ENCODE data around the gene FMN1.

DNA sequence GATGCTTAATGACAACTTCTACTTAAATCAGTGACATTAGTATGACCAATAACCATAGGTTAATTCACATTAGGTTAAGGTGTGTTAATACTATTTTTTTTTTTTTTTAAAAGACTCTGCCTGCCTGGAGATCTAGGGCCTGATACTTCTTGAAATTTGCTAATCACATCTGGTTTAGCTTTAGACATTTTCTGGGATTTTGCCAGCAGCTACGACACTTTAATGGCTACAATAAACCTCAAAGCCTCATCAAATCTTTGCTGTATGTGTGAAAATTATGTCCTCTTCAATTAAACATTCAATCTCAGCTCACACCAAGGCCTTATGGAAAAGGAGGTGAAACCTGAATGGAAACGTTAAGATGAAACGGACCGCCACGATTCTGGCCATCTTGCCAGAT, 308.8 kb downstream of the FMN1 start:
- TF ChIP-seq, protein P1, sequence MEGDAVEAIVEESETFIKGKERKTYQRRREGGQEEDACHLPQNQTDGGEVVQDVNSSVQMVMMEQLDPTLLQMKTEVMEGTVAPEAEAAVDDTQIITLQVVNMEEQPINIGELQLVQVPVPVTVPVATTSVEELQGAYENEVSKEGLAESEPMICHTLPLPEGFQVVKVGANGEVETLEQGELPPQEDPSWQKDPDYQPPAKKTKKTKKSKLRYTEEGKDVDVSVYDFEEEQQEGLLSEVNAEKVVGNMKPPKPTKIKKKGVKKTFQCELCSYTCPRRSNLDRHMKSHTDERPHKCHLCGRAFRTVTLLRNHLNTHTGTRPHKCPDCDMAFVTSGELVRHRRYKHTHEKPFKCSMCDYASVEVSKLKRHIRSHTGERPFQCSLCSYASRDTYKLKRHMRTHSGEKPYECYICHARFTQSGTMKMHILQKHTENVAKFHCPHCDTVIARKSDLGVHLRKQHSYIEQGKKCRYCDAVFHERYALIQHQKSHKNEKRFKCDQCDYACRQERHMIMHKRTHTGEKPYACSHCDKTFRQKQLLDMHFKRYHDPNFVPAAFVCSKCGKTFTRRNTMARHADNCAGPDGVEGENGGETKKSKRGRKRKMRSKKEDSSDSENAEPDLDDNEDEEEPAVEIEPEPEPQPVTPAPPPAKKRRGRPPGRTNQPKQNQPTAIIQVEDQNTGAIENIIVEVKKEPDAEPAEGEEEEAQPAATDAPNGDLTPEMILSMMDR (IDR thresholded peaks at IDR 0.05; ENCODE audit: low read depth, low read length, poor library complexity, severe bottlenecking) = no peak
- no peak for TF ChIP-seq EZH2phosphoT487 (IDR thresholded peaks at IDR 0.05; ENCODE audit: borderline replicate concordance, low read length)

All from DOHH2 (cell line).